DMS79 treated with DMSO at 0.1 percent for 48 hours (cell line): ENCODE results near the gene GFY.

ENCODE experiments used
- DNase-seq: peaks from one replicate; lab custom pipeline; 2025; lab: John Stamatoyannopoulos, UW

Gene GFY

DNA sequence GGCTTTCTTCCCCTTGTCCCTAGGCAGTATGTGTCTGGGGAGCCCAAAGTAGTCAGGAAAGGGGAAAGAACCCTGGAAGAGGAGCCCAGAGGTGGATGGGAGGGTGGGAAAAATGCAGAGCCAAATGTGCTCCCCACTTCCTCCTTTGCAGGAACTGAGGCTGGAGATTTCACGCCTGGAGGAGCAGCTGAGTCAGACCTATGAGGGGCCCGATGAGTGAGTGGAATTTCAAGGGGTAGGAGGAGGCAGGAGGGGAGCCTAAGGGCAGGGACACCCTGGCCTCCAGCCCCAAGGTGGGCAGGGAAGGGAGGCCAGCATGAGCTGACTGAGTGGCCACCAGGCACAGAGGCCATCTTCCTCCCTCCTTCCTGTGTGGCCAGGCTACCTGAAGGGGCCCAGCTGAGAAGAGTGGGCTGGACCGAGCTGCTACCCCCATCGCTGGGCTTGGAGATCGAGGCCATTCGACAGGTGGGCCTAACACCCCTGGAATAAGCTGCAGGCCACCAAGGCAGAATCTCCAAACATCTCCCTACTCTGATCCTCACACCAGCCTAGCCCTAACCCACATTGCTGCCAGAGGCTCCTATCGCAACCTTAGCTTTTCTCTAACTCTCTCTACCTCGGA is 16.3 kb upstream of the GFY start:
- no peak for DNase-seq

DNA sequence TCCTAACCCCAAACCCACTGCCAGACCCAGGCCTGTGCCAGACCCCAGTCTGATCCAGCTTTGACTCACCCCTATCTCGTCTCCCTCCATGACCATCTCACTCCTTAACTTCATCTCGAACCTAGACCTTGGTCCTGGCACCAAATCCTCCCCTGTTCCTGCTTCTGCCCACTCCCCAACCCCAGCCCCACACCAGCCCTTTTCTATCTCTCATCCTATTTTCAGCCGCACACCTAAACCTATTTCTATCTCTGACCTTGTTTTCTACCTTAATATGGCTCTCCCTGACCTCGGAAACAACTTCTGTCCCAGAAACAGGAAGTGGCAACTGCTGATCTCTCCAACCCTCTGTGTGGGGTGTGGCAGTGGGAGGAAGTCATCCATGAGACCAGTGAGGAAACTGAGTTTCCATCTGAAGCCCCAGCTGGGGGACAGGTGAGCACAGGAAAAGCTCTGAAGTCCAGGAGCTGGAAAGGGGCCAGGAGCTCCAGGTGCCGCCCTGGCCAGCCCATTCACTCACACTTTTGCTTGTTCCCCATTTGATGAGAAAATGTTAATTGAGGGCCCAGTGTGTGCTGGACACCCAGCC is 15.7 kb upstream of the GFY start:
- DNase-seq = no peak

DNA sequence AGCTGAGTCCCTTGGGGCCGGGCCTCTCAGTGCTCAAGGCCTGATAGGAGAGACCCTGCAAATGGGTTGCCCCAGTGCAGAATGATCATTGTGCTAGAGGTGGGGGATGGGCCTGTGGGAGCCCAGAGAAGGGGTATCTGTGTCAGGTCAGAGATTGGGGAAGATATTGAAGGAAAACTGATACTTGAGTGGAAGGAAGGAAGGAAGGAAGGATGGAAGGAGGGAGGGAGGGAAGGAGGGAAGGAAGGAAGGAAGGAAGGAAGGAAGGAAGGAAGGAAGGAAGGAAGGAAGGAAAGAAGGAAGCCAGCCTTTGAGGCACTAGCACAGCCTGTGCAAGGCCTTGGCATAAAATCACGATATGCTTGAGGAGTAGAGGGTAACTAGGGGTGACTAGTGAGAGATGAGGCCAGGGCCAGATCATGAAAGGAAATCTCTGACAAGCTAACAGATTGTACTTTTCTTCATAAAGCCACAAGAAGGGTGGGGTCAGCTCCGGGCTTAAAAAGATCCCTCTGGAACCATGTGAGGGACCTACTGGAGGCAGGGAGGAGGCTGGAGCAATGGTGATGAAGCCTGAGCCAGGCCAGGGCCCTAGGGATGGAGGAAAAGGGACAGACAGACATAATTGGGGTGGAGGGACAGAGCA is 13.4 kb upstream of the GFY start:
- DNase-seq = no peak

DNA sequence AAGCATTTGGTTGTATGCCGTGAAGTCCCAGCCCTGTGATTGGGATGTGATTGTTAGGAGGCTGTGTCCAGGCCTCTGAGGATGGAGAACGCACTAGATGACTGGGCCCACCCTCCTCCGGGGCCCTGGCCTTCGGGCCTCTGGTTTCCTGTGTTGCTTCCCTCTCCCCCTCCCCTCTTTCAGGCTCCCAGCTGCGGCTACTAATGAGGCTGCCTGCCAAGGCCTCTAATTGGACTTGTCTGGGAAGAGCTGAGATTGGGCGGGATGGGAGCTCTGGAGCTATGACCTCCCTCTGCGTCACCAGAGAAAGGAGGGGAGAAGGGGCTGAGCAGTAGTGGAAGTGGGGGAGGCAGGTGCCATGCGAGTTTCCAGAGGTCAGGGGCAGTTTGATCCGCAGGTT is 11.8 kb upstream of the GFY start:
- no peak for DNase-seq

- DNase-seq = no peak
These were observed 10.9 kb upstream of the GFY start for GRCh38 chr19:49414256-49414655.

DNA sequence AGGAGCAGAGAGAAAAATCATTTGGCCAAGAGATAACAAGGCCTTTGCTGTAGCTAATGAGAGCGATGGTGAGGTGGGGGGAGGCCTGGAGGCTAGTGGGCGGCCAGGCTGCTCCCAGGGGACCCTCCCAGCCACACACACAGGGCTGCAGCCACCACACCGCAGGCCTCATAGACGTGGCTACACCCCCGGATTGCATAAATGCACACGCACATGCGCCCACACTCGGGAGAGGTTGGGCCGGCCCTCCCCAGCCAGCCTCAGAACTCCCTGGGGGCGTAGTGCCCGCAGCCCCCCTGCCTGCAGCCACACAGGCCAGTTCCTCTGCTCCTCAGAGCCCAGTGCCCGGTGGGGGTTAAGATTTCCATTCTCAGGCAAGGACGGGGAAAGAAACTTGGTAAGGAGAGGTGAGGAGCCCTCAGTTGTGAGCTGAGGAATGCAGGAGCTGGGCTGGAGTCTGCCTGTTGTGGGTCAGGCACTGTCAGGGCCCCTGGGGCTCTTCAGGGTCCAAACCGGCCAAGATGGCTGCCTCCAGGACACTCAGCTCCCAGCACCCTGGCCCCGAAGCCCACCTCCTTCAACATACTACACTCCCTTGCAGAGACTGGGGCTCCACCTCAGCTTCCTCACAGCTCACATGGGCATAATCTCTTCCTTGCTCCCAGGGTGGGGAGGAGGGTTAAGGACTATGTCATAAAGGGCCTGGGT is 9.9 kb upstream of the GFY start:
- no peak for DNase-seq

DNA sequence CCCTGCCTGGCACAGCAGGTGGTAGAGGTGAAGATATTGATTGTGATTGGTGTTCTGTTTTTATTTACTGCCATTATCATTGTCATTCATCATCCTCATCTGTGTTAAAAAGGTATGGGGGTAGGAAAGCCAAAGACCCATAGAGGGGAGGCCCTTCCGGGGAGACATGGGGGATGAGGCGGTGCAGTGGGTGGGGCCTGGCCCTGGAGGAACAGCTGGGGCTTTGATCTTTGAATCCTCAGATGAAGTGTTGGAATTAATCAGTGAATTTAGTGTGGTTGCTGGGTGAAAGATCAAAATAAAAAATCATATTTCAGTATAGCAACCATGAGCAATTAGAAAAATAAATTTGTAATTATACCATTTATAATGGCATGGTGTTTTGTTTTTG is 9.4 kb upstream of the GFY start:
- DNase-seq = no peak

GRCh38 chr19:49417088-49417487 is 8.1 kb upstream of the GFY start:
- DNase-seq = no peak

DNA sequence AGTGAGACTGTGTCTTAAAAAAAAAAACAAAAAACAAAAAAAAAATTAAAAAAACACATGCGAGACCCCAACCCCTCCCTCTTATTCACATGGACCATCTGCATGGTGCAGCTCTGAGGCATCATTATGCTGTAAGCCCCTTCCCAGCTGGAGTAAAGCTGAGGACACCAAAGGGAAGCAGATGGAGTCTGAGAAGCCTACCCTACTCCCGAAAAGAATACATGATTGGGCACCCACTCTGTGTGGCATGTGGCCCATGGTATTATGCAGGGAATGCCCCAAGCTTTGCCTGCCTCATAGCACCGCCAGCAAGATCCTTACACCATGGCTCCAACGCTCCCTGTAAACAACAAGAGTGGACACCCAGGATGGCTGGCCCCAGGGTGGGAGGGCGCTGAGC is 6.7 kb upstream of the GFY start:
- no peak for DNase-seq

DNA sequence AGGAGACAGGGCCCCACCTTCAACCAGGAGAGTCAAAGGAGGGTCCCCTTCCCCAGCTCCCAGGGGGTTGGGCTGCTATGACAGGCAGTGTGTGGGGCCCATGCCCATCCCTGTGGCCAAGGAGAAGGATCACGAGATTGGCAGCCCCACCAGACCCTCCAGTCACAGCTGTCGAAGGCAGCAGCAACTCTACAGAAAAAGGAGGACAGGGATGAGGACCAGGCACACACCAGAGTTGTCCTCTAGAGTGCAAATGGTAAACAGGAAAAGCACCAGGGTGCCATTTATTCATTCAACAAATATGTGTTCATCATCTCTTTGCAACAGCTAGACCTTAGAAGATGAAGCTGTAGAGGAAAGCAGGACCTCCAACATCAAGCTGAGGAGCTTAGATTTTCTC is 6.0 kb upstream of the GFY start:
- no peak for DNase-seq

GRCh38 chr19:49420227-49420626 is 5.0 kb upstream of the GFY start:
- DNase-seq = no peak

DNA sequence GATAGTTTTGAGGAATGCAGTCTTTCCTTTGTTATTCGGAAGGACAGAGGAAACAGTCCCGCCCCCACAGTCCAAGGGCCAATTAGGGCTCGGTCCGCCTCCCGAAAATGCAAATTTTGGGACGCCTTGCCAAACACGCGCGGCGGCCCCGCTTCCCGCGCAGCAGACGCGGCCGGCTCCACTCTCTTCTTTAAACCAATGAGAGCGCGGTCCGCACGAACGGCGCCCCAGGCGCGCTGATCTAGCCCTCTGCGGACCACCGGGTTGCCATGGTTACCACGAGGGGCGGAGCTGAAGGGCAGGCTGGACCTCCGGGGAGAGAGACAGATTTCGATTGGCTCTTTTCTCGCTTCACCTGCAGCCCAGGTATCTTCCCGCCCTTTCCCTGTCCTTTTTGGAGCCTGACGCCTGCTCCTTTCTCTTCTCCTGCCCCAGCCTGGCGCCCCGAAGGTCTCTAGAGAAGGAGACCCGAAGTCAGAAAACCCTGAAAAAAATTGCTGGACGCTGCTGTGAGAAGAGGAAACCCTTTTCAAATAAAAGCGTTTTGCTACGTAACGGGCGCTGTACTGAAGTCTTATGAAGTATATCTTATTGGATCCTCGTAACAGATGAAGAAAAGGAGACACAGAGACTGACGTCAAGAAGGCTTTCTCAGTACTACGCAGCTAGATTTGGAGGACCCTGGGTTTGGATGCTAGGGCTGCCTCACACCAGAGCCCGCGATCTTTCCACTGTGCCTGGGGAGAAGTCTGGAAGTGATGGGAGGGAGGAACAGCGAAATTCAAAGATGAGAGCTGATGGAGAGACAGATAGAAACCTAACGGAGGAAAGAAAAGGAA is 3.9 kb upstream of the GFY start:
- peak; percentile 97 for DNase-seq

- peak; percentile 65 for DNase-seq
These were observed 3.3 kb upstream of the GFY start for GRCh38 chr19:49421878-49422202.

DNA sequence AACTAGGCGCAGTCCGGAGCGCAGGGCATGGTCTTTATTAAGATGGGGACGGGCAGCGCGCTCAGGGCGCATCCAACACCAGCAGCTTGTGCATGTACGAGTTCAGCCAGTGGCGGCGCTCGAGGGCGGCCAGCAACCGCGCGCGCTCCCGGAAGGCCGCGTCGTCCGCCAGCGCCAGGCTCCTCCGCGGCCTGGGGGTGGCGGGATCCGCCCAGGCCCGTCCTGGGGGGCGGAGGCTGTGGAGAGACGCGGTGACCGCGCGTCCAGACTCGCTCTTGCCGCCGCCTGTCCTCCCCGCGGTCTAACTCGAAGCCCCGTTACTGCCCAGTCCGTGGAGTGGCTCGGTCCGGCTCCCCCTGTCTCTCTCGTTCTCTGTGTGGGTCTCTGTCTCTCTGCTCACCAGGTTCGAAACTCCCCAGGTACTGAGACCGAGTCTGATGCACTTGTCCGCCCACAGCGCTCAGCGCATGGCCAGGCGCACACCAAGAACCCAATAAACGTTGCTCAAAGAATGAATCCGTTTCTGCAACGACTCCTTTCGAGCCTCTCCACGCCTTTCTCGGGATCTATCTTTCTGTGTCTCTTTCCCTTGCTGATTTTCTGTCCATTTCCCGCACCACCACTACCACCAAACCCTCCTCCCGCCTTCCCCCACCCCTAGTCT is 2.6 kb upstream of the GFY start:
- DNase-seq = peak; percentile 87

- DNase-seq = peak; percentile 37
These were observed 1.9 kb upstream of the GFY start, which contains the start of gene PTH2 for GRCh38 chr19:49423071-49423984. PTH2 (minus strand) TSS chr19:49423441; CDS start chr19:49423339, 102 bp downstream.

GRCh38 chr19:49423985-49424303 is 1.2 kb upstream of the GFY start:
- no peak for DNase-seq

GRCh38 chr19:49425922-49426592 is 869 bp downstream of the GFY start:
- peak; percentile 75 for DNase-seq

DNA sequence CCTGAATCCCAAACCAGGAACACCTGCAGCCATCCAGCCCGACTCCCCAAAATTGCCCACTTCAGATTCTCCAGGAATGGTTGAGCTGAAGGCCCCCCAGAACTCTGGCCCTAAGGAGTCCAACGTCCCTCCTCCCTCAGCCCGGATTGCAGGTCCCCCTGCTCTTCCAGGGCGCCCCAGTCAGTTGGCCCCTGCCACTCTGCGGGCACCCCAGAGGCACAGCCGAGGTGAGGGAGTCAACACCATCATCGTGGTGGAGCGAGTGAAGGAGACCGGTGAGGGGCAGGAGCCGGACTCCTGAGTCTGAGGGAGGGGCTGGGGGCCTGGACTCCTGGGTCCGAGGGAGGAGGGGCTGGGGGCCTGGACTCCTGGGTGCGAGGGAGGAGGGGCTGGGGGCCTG is 2.2 kb downstream of the GFY start:
- no peak for DNase-seq

GRCh38 chr19:49427855-49428546 is 2.8 kb downstream of the GFY start:
- DNase-seq = peak; percentile 34
